ENCODE results near the gene NIP7. TPM values are rescaled to one million over a fixed set of nuclear protein-coding genes. Genes with fewer than 3 reads are reported as not detected.

The NIP7 gene
- total and polyA plus RNA-seq, 2 experiments from 2014 or later: 19.5 to 23.5 TPM

GRCh38 chr16:69323415-69323814, 16.2 kb upstream of the NIP7 start:
- WGBS (ENCODE audit: low lambda C conversion rate, missing lambda C conversion rate): 96% methylated on average over 14 of the region's 14 CpGs
- H3K9me2 ChIP-seq (replicated peaks; ENCODE audit: insufficient read depth): no peaks in the 10 kb centered on the region
- no peak overlapping the region for H3K4me2 ChIP-seq
- peaks cover 56% of the 10 kb centered on the region for H3K79me2 ChIP-seq
- H2AFZ ChIP-seq: no peak overlapping the region
- H4K20me1 ChIP-seq (ENCODE audit: insufficient read depth, poor library complexity, severe bottlenecking): peaks cover 3% of the 10 kb centered on the region
- no peak for DNase-seq (ENCODE audit: low spot score)
- H3K27me3 ChIP-seq: no peaks in the 10 kb centered on the region
- H3K36me3 ChIP-seq (replicated peaks; ENCODE audit: insufficient read depth, low read depth): no peaks in the 10 kb centered on the region
- H3K9me3 ChIP-seq (ENCODE audit: low read depth): no peaks in the 10 kb centered on the region
- TF ChIP-seq CTCF (IDR thresholded peaks at IDR 0.05; ENCODE audit: poor library complexity): no peak
- TF ChIP-seq EZH2 (IDR thresholded peaks at IDR 0.05; ENCODE audit: borderline replicate concordance): no peak
- no peak for TF ChIP-seq EZH2phosphoT487 (IDR thresholded peaks at IDR 0.05; ENCODE audit: low read depth, severe bottlenecking, unreplicated experiment)
- H3K4me3 ChIP-seq: no peak overlapping the region
- no peak overlapping the region for H3K27ac ChIP-seq
- peaks cover 23% of the 10 kb centered on the region for H3K4me1 ChIP-seq (ENCODE audit: insufficient read depth)

- peaks cover 5% of the 10 kb centered on the region for H4K20me1 ChIP-seq (ENCODE audit: insufficient read depth, poor library complexity, severe bottlenecking)
- H3K9me3 ChIP-seq (ENCODE audit: low read depth): no peaks in the 10 kb centered on the region
- TF ChIP-seq CTCF (IDR thresholded peaks at IDR 0.05; ENCODE audit: poor library complexity) (no peak), EZH2phosphoT487 (IDR thresholded peaks at IDR 0.05; ENCODE audit: low read depth, severe bottlenecking, unreplicated experiment) (no peak), EZH2 (IDR thresholded peaks at IDR 0.05; ENCODE audit: borderline replicate concordance) (no peak)
- no peak overlapping the region for H3K4me2 ChIP-seq
- 89% methylated on average over 8 of the region's 8 CpGs for WGBS (ENCODE audit: low lambda C conversion rate, missing lambda C conversion rate)
- no peaks in the 10 kb centered on the region for H3K27me3 ChIP-seq
- H3K9me2 ChIP-seq (replicated peaks; ENCODE audit: insufficient read depth): no peaks in the 10 kb centered on the region
- no peaks in the 10 kb centered on the region for H3K36me3 ChIP-seq (replicated peaks; ENCODE audit: insufficient read depth, low read depth)
- no peak overlapping the region for H2AFZ ChIP-seq
- H3K79me2 ChIP-seq: peaks cover 63% of the 10 kb centered on the region
- no peak overlapping the region for H3K4me3 ChIP-seq
- H3K27ac ChIP-seq: no peak overlapping the region
- peak; percentile 48 for DNase-seq (ENCODE audit: low spot score)
- peaks cover 30% of the 10 kb centered on the region for H3K4me1 ChIP-seq (ENCODE audit: insufficient read depth)
These were observed 15.5 kb upstream of the NIP7 start for GRCh38 chr16:69324013-69324531.

DNA sequence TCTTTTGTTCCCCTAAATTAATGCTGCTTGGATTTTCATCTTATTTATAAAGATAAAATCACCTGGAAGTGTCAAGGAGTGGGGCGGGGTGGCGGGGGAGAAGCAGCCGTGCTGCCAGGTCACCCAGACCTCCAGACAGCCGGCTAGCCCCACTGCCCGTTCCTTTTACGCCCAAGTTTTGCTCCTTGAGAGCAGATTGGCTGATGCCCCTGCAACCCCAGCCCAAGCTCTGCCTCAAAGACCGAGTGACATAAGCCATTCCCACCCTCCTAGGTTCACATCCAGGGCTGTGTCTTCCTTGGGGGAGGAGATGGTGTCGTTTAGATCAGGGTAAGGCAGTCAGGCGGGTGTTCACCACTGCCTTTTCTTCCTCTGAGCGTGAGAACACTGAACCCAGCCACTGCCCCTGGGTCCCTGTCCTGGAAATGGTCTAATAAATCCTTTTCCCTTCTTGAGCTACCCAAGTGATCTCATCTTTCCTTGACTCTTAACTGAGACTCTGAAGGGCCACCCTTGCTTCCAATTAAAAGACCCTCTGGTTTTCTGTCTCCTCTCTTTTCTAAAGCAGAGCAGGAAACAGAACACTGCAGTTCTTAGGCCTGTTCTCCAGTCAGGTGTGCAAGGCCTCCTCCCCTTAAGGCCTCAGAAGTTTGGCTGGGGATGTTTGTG, 14.9 kb upstream of the NIP7 start:
- WGBS (ENCODE audit: low lambda C conversion rate, missing lambda C conversion rate): 88% methylated on average over 10 of the region's 10 CpGs
- peaks cover 69% of the 10 kb centered on the region for H3K79me2 ChIP-seq
- no peaks in the 10 kb centered on the region for H3K36me3 ChIP-seq (replicated peaks; ENCODE audit: insufficient read depth, low read depth)
- no peak for TF ChIP-seq EZH2 (IDR thresholded peaks at IDR 0.05; ENCODE audit: borderline replicate concordance)
- TF ChIP-seq EZH2phosphoT487 (IDR thresholded peaks at IDR 0.05; ENCODE audit: low read depth, severe bottlenecking, unreplicated experiment): no peak
- TF ChIP-seq CTCF (IDR thresholded peaks at IDR 0.05; ENCODE audit: poor library complexity): no peak
- peak overlapping the region; percentile 40 for H3K27ac ChIP-seq
- peaks cover 35% of the 10 kb centered on the region for H3K4me1 ChIP-seq (ENCODE audit: insufficient read depth)
- H3K4me2 ChIP-seq: no peak overlapping the region
- H3K4me3 ChIP-seq: no peak overlapping the region
- H3K9me2 ChIP-seq (replicated peaks; ENCODE audit: insufficient read depth): no peaks in the 10 kb centered on the region
- peaks cover 5% of the 10 kb centered on the region for H4K20me1 ChIP-seq (ENCODE audit: insufficient read depth, poor library complexity, severe bottlenecking)
- H2AFZ ChIP-seq: no peak overlapping the region
- no peak for DNase-seq (ENCODE audit: low spot score)
- H3K27me3 ChIP-seq: no peaks in the 10 kb centered on the region
- H3K9me3 ChIP-seq (ENCODE audit: low read depth): no peaks in the 10 kb centered on the region
